Vagina (tissue), 2 donors: Measurements from ENCODE around the gene SLC22A23. TPM values are rescaled to one million over a fixed set of nuclear protein-coding genes. Genes with fewer than 3 reads are reported as not detected.

ENCODE experiments used
- DNase-seq, 2 donors: peaks; one replicate each; pipeline ENCODE4 v3.0.0-alpha.2; 2017; ENCODE audit errors: extremely low spot score in 2 of 2
- H3K27ac ChIP-seq: fragments of 200-600 bp; sonication (generic); one replicate; pipeline ENCODE4 v1.5.1; 2019
- H3K27me3 ChIP-seq: fragments of 200-600 bp; sonication (generic); one replicate; pipeline ENCODE4 v1.5.1; 2019
- H3K36me3 ChIP-seq, 2 donors: fragments of 200-600 bp; sonication (generic); one replicate each; pipeline ENCODE4 v1.5.1; 2017 to 2019
- H3K4me1 ChIP-seq: fragments of 200-600 bp; sonication (generic); one replicate; pipeline ENCODE4 v1.5.1; 2019
- H3K4me3 ChIP-seq, 2 donors: fragments of 200-600 bp; sonication (generic); 1 replicate in 1 of 2; 2 replicates in 1 of 2; pipeline ENCODE4 v1.5.1; 2016 to 2019
- H3K9me3 ChIP-seq: fragments of 200-600 bp; sonication (generic); one replicate; pipeline ENCODE4 v1.5.1; 2019
- CTCF ChIP-seq, 3 experiments: fragments of 450-650 bp in 2 of 3; fragments of 200-600 bp in 1 of 3; sonication (generic) in 1 of 3; IDR thresholded peaks; one replicate each; pipeline ENCODE4 v1.5.1; 2017 to 2019; ENCODE audit warnings: antibody characterized with exemption in 3 of 3, mild to moderate bottlenecking in 2 of 3, moderate library complexity in 2 of 3
- POLR2A ChIP-seq, 2 donors: fragments of 450-650 bp; IDR thresholded peaks; one replicate each; pipeline ENCODE4 v1.6.1; 2017; ENCODE audit warnings: antibody characterized with exemption in 2 of 2, mild to moderate bottlenecking in 2 of 2, moderate library complexity in 2 of 2
- POLR2AphosphoS5 ChIP-seq, 2 donors: sonication (generic); formaldehyde crosslinking; IDR thresholded peaks; one replicate each; pipeline ENCODE4 v1.9.0; 2017; ENCODE audit warnings: antibody characterized with exemption in 2 of 2, mild to moderate bottlenecking in 2 of 2, low read depth in 1 of 2; ENCODE audit not compliant: insufficient read depth in 1 of 2
- intact Hi-C: fragments of 100-400 bp; cut with DNase I; formaldehyde crosslinking; loops from one replicate; pipeline ENCODE4 v1.15.1; 2023
- total RNA-seq: library from RNA; depleted of rRNA; stranded (reverse); fragments of >200 nt; gene quantifications from one replicate; pipeline ENCODE4 v1.2.3, GENCODE V29; 2016

Gene SLC22A23
- total RNA-seq, 1 donor from 2014 or later, result 40.5 TPM

- no peak for DNase-seq
- TF ChIP-seq CTCF (IDR thresholded peaks at IDR 0.05), result no peak
- no peak for TF ChIP-seq POLR2A (IDR thresholded peaks at IDR 0.05)
- no peak for TF ChIP-seq POLR2AphosphoS5 (IDR thresholded peaks at IDR 0.05; ENCODE audit: insufficient read depth in 1 of 2, low read depth in 1 of 2)
- Histone ChIP-seq H3K4me1 (peaks cover 39% of the 10 kb centered on the region), H3K4me3 (no peak overlapping the region), H3K27ac (no peak overlapping the region), H3K27me3 (no peaks in the 10 kb centered on the region), H3K36me3 (no peaks in the 10 kb centered on the region), H3K9me3 (no peaks in the 10 kb centered on the region)
- intact Hi-C loops, result no loop called here
These were observed 97.6 kb downstream of the SLC22A23 start for GRCh38 chr6:3359101-3359752.

DNA sequence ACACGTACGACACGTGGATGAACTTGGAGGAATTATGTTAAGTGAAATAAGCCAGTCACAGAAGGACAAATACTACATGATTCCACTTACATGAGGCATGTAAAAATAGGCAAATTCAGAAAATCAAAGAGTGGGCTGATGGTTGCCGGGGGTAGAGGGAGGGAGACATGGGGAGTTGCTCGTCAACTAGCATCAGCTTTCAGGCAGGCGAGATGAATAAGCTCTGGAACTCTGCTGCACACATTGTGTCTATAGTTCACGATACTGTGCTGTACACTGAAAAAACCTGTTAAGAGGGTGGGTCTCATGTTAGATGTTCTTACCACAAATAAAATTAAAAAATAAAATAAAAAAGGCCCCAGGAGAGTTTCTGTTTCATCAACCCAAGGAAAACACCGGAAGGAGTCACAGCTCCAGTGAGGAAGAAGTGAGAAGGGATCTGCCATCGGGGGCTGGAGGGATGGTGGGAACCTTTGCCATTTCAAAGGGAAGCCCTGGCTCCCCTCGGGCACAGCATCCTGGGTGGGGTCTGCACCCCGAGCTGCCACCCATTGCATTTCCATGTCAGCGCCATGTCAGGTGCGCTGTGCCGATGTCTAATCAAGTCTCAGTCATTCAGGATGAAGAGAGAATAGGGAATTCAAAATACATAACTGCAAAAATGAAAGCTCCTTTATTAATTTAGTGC lies 98.3 kb downstream of the SLC22A23 start:
- no peak for DNase-seq
- intact Hi-C loops, result no loop called here
- H3K36me3 ChIP-seq, result no peaks in the 10 kb centered on the region
- peaks cover 39% of the 10 kb centered on the region for H3K4me1 ChIP-seq
- no peak overlapping the region for H3K4me3 ChIP-seq
- no peaks in the 10 kb centered on the region for H3K9me3 ChIP-seq
- H3K27ac ChIP-seq, result no peak overlapping the region
- no peaks in the 10 kb centered on the region for H3K27me3 ChIP-seq
- TF ChIP-seq POLR2A (IDR thresholded peaks at IDR 0.05) (no peak), CTCF (IDR thresholded peaks at IDR 0.05) (no peak), POLR2AphosphoS5 (IDR thresholded peaks at IDR 0.05; ENCODE audit: insufficient read depth in 1 of 2, low read depth in 1 of 2) (no peak)

GRCh38 chr6:3357678-3358077 lies 99.2 kb downstream of the SLC22A23 start:
- intact Hi-C loops, result no loop called here
- no peak for DNase-seq
- Histone ChIP-seq H3K27ac (peak overlapping the region; percentile 95), H3K27me3 (no peaks in the 10 kb centered on the region), H3K9me3 (no peaks in the 10 kb centered on the region), H3K36me3 (no peaks in the 10 kb centered on the region), H3K4me1 (peaks cover 39% of the 10 kb centered on the region), H3K4me3 (no peak overlapping the region)
- TF ChIP-seq POLR2AphosphoS5 (IDR thresholded peaks at IDR 0.05; ENCODE audit: insufficient read depth in 1 of 2, low read depth in 1 of 2) (no peak), CTCF (IDR thresholded peaks at IDR 0.05) (no peak), POLR2A (IDR thresholded peaks at IDR 0.05) (no peak)

DNA sequence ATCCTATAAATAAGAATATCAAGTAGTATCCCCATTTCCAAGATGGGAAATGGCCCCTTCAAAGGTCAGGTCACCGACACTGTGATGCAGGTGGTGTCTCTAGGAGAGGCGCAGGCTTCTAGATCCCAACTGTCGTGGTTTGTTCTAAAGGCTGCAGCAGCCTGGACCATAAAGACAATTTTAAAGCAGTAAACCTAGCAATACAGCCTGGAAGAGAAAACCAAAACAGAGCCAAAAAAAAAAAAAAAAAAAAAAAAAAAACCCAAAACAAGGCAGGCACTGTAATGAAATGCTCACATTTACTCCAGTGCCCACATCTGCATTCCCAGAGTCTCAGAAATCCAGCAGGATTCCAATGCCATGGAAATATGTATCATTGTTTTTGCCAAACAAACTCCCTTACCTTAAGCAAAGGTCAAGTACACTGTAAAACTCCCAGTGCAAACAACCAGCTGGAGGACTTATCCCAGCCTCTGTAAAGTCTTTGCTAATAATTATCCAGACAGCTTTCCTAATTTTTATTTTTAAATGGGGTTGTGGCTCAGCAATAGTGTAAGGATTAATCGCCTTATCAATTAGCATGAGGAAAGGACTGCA lies 99.9 kb downstream of the SLC22A23 start:
- Histone ChIP-seq H3K36me3 (no peaks in the 10 kb centered on the region), H3K9me3 (no peaks in the 10 kb centered on the region), H3K27me3 (no peaks in the 10 kb centered on the region), H3K4me3 (peak overlapping the region; percentile 34 to 35), H3K4me1 (peaks cover 39% of the 10 kb centered on the region), H3K27ac (peak overlapping the region; percentile 95)
- intact Hi-C loops, result no loop called here
- DNase-seq, result no peak
- TF ChIP-seq CTCF (IDR thresholded peaks at IDR 0.05) (no peak), POLR2AphosphoS5 (IDR thresholded peaks at IDR 0.05; ENCODE audit: insufficient read depth in 1 of 2, low read depth in 1 of 2) (no peak), POLR2A (IDR thresholded peaks at IDR 0.05) (no peak)
